Measurements from ENCODE around the gene SOWAHC.

- no peak for TF ChIP-seq ZNF232 (CRISPR knock-in tag; IDR thresholded peaks at IDR 0.05)
- TF ChIP-seq USF2 (CRISPR knock-in tag; IDR thresholded peaks at IDR 0.05): no peak
- TF ChIP-seq E2F5 (CRISPR knock-in tag; IDR thresholded peaks at IDR 0.05): no peak
- TF ChIP-seq FOXP4 (CRISPR knock-in tag; IDR thresholded peaks at IDR 0.05): no peak
- TF ChIP-seq NR2C2 (CRISPR knock-in tag; IDR thresholded peaks at IDR 0.05): no peak
- no peak for TF ChIP-seq CTCF (IDR thresholded peaks at IDR 0.05)
- no peak for TF ChIP-seq ZNF263 (CRISPR knock-in tag; IDR thresholded peaks at IDR 0.05; ENCODE audit: low read depth)
- TF ChIP-seq FOXK1 (CRISPR knock-in tag; IDR thresholded peaks at IDR 0.05): no peak
- TF ChIP-seq ZNF121 (CRISPR knock-in tag; IDR thresholded peaks at IDR 0.05): no peak
- no peak for TF ChIP-seq ZNF317 (CRISPR knock-in tag; IDR thresholded peaks at IDR 0.05; ENCODE audit: borderline replicate concordance, low read depth)
- no peak for TF ChIP-seq CREM (CRISPR knock-in tag; IDR thresholded peaks at IDR 0.05)
- TF ChIP-seq RELA (CRISPR knock-in tag; IDR thresholded peaks at IDR 0.05; ENCODE audit: borderline replicate concordance): no peak
Observed at GRCh38 chr2:109595644-109596043, 18.5 kb upstream of the SOWAHC start.

Data from WTC11 (cell line).